GM18526 (cell line): ENCODE data around the gene TSKU.

Experiments used
- POLR2A ChIP-seq: IDR thresholded peaks from 3 replicates; pipeline ENCODE4 v1.6.1; 2011; ENCODE audit not compliant: insufficient read length; ENCODE audit errors: extremely low read depth

Gene TSKU

GRCh38 chr11:76792505-76793264, 9.5 kb downstream of the TSKU start:
- TF ChIP-seq POLR2A, result no peak

- no peak for TF ChIP-seq POLR2A
These were observed 10.5 kb downstream of the TSKU start for GRCh38 chr11:76793391-76794291.

- TF ChIP-seq POLR2A, result no peak
These were observed 11.5 kb downstream of the TSKU start for GRCh38 chr11:76794371-76795289.

- no peak for TF ChIP-seq POLR2A
These were observed 12.3 kb downstream of the TSKU start for GRCh38 chr11:76795290-76795935.

- no peak for TF ChIP-seq POLR2A
These were observed 12.8 kb downstream of the TSKU start for GRCh38 chr11:76795936-76796441.

- no peak for TF ChIP-seq POLR2A
These were observed 13.5 kb downstream of the TSKU start for GRCh38 chr11:76796511-76797198.

- no peak for TF ChIP-seq POLR2A
These were observed 14.4 kb downstream of the TSKU start for GRCh38 chr11:76797341-76798201.

- no peak for TF ChIP-seq POLR2A
These were observed 15.0 kb downstream of the TSKU start for GRCh38 chr11:76798202-76798581.

GRCh38 chr11:76798671-76799065, 15.5 kb downstream of the TSKU start:
- TF ChIP-seq POLR2A, result no peak

GRCh38 chr11:76799066-76799804, 16.1 kb downstream of the TSKU start:
- no peak for TF ChIP-seq POLR2A

- no peak for TF ChIP-seq POLR2A
These were observed 17.5 kb downstream of the TSKU start for GRCh38 chr11:76800466-76801200.

GRCh38 chr11:76801225-76801624, 18.1 kb downstream of the TSKU start:
- no peak for TF ChIP-seq POLR2A

- TF ChIP-seq POLR2A, result no peak
These were observed 18.6 kb downstream of the TSKU start for GRCh38 chr11:76801736-76802135.
